22Rv1 (cell line): ENCODE data around the gene RYR2.

Source experiments
- H3K27ac ChIP-seq: fragments of 450-650 bp; 2 replicates; pipeline ENCODE4 v1.5.1; 2017
- ZFX ChIP-seq: fragments of 450-650 bp; IDR thresholded peaks from 2 replicates; pipeline ENCODE4 v1.6.1; 2017; ENCODE audit warnings: antibody characterized with exemption, borderline replicate concordance
- TF ChIP-seq, protein P1 (sequence below): fragments of 450-650 bp; IDR thresholded peaks from 2 replicates; pipeline ENCODE4 v1.5.1; 2017; ENCODE audit warnings: mild to moderate bottlenecking

RYR2 gene

DNA sequence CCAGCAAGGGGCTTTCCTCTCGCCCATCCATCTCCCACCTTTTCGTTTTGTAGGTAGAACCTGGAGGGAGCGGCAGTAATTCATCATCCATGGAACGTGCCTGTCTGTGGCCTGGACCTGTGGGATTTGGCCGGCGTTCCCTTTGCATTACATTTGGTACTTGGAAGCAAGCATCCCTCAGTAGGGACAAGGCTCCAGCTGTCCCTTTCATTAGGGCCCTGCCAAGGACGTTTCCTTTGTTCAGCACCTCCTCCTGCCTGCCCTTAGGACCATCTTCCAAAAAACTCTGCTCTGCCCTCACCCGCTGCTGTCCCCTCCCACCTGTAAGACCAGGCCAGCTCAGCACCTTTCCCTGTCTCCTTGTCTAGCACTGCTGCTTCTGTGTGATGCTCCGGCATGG, 62.1 kb downstream of the RYR2 start:
- H3K27ac ChIP-seq = no peak overlapping the region
- no peak for TF ChIP-seq ZFX
- TF ChIP-seq, protein P1, sequence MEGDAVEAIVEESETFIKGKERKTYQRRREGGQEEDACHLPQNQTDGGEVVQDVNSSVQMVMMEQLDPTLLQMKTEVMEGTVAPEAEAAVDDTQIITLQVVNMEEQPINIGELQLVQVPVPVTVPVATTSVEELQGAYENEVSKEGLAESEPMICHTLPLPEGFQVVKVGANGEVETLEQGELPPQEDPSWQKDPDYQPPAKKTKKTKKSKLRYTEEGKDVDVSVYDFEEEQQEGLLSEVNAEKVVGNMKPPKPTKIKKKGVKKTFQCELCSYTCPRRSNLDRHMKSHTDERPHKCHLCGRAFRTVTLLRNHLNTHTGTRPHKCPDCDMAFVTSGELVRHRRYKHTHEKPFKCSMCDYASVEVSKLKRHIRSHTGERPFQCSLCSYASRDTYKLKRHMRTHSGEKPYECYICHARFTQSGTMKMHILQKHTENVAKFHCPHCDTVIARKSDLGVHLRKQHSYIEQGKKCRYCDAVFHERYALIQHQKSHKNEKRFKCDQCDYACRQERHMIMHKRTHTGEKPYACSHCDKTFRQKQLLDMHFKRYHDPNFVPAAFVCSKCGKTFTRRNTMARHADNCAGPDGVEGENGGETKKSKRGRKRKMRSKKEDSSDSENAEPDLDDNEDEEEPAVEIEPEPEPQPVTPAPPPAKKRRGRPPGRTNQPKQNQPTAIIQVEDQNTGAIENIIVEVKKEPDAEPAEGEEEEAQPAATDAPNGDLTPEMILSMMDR = no peak

DNA sequence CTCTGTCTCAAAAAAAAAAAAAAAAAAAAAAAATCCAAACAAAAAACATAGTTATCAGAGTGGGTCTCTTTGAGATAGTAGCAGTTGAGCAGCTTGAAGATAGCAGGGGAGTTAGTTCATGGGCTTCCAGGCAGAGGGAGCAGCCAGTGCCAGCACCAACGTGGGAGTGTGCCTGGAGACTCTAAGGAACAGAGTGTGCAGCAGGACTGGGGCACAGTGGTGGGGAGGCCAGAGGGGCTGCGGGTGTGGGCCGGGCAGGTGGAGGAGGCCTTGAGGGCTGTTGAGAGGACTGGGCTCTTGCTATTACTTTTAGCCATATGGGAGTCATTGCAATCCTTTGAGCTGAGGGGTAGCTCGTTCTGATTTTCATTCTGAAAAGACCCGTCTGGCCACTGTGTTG, 63.8 kb downstream of the RYR2 start:
- H3K27ac ChIP-seq = no peak overlapping the region
- TF ChIP-seq ZFX = no peak
- TF ChIP-seq, protein P1 = no peak

DNA sequence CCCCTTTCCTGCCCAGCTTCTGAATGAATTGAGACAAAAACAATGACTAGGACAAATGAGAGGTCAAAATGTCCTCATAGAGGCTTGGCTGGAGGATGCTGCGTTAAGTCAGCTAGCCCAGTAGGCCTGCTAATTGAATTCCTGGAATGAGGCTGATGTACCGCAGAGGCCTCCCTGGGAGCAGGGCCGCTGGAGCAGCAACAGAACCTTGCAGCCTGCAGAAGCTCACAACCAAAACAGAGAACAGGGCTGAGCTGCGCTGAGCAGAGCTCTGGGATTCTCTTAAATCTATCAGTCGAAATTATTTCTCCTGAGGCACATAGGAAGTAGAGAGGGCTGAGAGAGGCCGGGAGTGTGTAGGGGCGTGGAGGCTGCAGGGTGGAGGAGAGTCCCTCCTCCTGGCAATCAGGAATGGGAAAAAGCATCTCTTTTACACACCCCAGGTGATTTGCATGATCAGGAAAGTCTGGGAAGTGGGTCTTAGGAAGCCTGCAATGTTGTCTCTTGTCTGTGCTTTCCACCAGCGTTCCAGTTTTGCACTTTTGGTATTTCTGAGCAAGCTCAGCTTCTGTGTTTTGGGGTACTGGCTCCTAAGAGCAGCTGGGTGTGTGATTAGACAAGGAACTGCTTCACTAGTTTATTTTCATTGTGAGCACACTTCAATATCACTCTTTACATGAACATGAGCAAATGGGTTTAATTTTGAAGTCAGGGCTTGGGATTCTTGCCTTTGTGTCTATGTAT, 66.5 kb downstream of the RYR2 start:
- H3K27ac ChIP-seq = no peak overlapping the region
- no peak for TF ChIP-seq ZFX
- TF ChIP-seq, protein P1 = no peak

DNA sequence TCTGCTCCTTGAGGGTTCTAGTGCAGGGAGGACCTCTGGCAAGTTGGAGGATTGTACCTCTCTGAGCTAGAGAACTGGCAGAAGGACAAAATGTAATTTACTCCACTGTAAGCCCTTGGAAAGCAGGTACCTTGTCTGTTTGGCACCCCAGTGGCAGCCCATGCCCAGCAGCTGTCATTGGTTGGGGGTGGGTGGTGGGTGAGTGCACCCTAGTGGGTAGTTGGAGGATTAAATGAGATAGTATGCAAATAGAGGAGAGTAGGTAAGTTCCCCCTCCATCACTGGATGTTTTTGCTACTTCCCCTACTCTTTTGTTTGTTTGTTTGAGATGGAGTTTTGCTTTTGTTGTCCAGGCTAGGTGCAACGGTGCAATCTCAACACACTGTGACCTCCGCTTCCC, 69.8 kb downstream of the RYR2 start:
- H3K27ac ChIP-seq = no peak overlapping the region
- TF ChIP-seq, protein P1 = no peak
- no peak for TF ChIP-seq ZFX

DNA sequence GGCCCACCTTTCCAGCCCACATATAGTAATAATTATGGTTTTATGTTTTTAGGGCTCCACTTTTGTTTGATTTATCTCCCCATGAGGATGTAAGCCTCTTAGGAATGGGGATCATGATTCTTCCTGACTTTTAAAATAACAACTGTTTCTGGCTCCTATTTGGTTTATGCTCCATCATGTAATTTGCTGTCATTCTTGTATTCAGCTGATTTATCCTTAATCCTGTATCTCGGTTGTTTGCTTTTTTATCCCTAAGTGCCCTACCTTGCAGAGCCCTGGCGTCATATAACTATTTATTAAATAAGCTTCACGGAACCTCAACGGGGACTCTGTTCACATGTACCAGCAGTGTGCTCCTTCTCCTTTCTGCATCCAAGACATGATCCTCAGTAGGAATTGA, 70.7 kb downstream of the RYR2 start:
- TF ChIP-seq, protein P1 = no peak
- no peak for TF ChIP-seq ZFX
- H3K27ac ChIP-seq = no peak overlapping the region

DNA sequence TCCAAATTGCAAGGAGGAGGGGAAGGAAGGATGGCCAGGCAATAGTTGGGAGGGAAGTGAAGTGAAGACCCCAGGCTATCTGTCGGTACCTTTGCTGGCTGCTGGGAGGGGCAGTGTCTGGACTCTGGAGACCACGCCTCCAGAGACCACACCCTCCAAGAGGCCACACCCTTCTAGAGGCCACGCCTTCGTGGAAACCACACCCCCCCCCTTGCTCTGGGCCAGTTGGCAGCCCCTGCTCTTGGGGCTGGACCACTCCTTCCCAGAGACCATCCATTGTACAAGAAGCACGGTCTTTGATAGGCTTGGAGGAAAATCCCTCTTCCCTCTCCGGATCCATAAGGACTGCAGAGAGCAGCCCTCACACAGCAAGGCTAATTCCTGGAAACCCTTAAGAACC, 73.1 kb downstream of the RYR2 start:
- TF ChIP-seq, protein P1 = no peak
- TF ChIP-seq ZFX = no peak
- H3K27ac ChIP-seq = no peak overlapping the region

DNA sequence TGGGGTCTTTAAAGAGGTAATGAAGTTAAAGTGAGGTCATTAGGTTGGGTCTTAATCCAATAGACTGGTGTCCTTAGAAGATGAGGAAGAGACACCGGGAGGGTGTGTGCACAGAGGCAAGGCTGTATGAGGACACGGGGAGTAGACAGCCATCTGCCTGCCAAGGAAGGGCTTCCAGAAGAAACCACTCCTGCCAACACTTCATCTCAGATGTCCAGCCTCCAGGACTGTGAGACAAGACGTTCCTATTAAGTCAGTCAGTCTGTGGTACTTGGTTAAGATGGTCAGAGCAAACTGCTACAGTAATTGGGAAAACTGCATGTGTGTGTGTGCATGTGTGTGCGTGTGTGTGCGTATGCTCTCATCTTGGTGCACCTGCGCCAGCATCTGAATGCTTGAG, 77.1 kb downstream of the RYR2 start:
- no peak for TF ChIP-seq ZFX
- TF ChIP-seq, protein P1 = no peak
- H3K27ac ChIP-seq = no peak overlapping the region
